ENCODE data around the gene MEGF11. TPM values are rescaled to one million over a fixed set of nuclear protein-coding genes. Genes with fewer than 3 reads are reported as not detected.

Gene MEGF11
- total and polyA plus RNA-seq, 4 donors, result 0.16 to 1.5 (median 0.50) TPM

GRCh38 chr15:66239514-66239913 is 14.0 kb downstream of the MEGF11 start:
- ATAC-seq (ENCODE audit: insufficient read depth, low FRiP score) (no peak), DNase-seq (no peak)
- Histone ChIP-seq H3K27ac (ENCODE audit: low read depth in 1 of 2, low read length in 1 of 2) (no peak overlapping the region), H3K27me3 (ENCODE audit: control insufficient read depth in 3 of 3, insufficient read depth in 3 of 3, low read length in 2 of 3) (peaks cover 0 to 3% (median 0%) of the 10 kb centered on the region in 3 donors), H3K4me3 (no peak overlapping the region), H3K36me3 (ENCODE audit: control insufficient read depth in 4 of 4, insufficient read depth in 4 of 4, low read length in 4 of 4) (no peaks in the 10 kb centered on the region), H3K9ac (ENCODE audit: insufficient read depth in 1 of 2, low read length in 2 of 2) (no peak overlapping the region), H3K9me3 (ENCODE audit: control insufficient read depth in 4 of 4, insufficient read depth in 3 of 4, low read length in 3 of 4) (peaks cover 0 to 2% (median 0%) of the 10 kb centered on the region in 4 donors), H3K4me1 (ENCODE audit: control insufficient read depth in 5 of 5, insufficient read depth in 5 of 5, low read length in 5 of 5) (peaks cover 0 to 9% (median 0%) of the 10 kb centered on the region in 5 donors)
- TF ChIP-seq, protein P1, sequence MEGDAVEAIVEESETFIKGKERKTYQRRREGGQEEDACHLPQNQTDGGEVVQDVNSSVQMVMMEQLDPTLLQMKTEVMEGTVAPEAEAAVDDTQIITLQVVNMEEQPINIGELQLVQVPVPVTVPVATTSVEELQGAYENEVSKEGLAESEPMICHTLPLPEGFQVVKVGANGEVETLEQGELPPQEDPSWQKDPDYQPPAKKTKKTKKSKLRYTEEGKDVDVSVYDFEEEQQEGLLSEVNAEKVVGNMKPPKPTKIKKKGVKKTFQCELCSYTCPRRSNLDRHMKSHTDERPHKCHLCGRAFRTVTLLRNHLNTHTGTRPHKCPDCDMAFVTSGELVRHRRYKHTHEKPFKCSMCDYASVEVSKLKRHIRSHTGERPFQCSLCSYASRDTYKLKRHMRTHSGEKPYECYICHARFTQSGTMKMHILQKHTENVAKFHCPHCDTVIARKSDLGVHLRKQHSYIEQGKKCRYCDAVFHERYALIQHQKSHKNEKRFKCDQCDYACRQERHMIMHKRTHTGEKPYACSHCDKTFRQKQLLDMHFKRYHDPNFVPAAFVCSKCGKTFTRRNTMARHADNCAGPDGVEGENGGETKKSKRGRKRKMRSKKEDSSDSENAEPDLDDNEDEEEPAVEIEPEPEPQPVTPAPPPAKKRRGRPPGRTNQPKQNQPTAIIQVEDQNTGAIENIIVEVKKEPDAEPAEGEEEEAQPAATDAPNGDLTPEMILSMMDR (IDR thresholded peaks at IDR 0.05; ENCODE audit: control extremely low read depth, extremely low read depth), result no peak
- WGBS, 2 donors, result 93 to 99% methylated on average over 4 of the region's 4 CpGs

DNA sequence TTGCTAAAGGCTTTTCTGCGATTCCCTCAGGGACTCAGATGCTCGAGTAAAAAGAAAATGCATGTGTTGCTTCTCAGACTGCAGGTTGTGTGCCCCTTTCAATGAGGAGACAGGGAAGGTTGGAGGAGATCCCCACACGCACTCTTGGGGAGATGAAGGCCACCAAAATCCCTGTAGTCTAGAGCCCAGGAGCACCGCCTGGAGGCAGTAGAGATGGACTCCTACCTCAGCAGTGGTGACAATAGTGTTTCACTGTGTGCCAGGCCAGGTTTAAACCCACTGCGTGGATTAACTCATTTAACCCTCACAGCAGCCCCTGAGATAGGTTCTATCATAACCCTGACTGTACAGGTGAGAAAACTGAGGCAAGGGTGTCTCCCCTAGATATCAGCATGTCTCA is 15.2 kb downstream of the MEGF11 start:
- Histone ChIP-seq H3K27me3 (ENCODE audit: control insufficient read depth in 3 of 3, insufficient read depth in 3 of 3, low read length in 2 of 3) (peaks cover 0 to 3% (median 0%) of the 10 kb centered on the region in 3 donors), H3K9me3 (ENCODE audit: control insufficient read depth in 4 of 4, insufficient read depth in 3 of 4, low read length in 3 of 4) (no peaks in the 10 kb centered on the region), H3K4me3 (no peak overlapping the region), H3K4me1 (ENCODE audit: control insufficient read depth in 5 of 5, insufficient read depth in 5 of 5, low read length in 5 of 5) (peaks cover 0 to 9% (median 0%) of the 10 kb centered on the region in 5 donors), H3K36me3 (ENCODE audit: control insufficient read depth in 4 of 4, insufficient read depth in 4 of 4, low read length in 4 of 4) (no peaks in the 10 kb centered on the region), H3K9ac (ENCODE audit: insufficient read depth in 1 of 2, low read length in 2 of 2) (no peak overlapping the region), H3K27ac (ENCODE audit: low read depth in 1 of 2, low read length in 1 of 2) (no peak overlapping the region)
- TF ChIP-seq, protein P1 (IDR thresholded peaks at IDR 0.05; ENCODE audit: control extremely low read depth, extremely low read depth), result no peak
- ATAC-seq (ENCODE audit: insufficient read depth, low FRiP score), result no peak
- no peak for DNase-seq
- WGBS, 2 donors, result 92 to 94% methylated on average over 5 of the region's 5 CpGs

DNA sequence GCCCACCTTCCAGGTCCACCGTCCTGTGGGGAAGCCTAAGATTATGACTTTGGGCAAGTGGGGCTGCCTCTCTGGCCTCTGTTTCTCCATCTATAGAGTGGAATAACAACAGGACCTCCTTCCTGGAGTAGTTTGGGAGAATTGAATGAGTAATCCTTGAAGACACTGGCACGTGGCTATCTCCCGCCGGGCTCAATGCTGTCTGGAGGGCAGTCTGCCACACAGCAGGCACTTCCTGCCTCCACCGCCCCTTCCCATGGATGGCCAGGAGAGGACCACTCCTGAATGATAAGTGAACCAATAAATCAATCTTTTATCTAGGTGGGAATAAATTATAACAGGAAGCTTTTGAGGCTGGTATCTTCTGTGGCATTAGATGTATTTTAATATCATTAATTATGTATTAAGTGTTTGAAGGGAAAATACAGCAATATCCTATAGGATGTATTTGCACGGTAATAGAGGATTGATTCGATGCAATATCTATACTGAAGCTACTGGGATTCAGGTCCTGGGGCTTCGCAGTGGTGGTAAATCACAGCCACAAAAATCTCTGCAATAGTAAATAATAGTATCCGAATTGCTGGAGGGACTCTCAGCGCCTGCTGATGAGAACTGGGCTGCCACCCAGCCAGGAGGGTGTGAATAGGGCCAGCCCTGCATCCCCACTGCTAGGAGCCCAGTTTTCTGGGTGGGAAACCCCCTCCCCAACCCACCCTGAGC is 15.9 kb downstream of the MEGF11 start:
- H3K4me1 ChIP-seq (ENCODE audit: control insufficient read depth in 5 of 5, insufficient read depth in 5 of 5, low read length in 5 of 5), result peaks cover 0 to 9% (median 0%) of the 10 kb centered on the region in 5 donors
- no peak overlapping the region for H3K27ac ChIP-seq (ENCODE audit: low read depth in 1 of 2, low read length in 1 of 2)
- no peaks in the 10 kb centered on the region for H3K9me3 ChIP-seq (ENCODE audit: control insufficient read depth in 4 of 4, insufficient read depth in 3 of 4, low read length in 3 of 4)
- no peak overlapping the region for H3K4me3 ChIP-seq
- no peak overlapping the region for H3K9ac ChIP-seq (ENCODE audit: insufficient read depth in 1 of 2, low read length in 2 of 2)
- no peak for DNase-seq
- TF ChIP-seq, protein P1 (IDR thresholded peaks at IDR 0.05; ENCODE audit: control extremely low read depth, extremely low read depth), result no peak
- no peaks in the 10 kb centered on the region for H3K36me3 ChIP-seq (ENCODE audit: control insufficient read depth in 4 of 4, insufficient read depth in 4 of 4, low read length in 4 of 4)
- 74 to 77% methylated on average over 10 of the region's 10 CpGs for WGBS, 2 donors
- H3K27me3 ChIP-seq (ENCODE audit: control insufficient read depth in 3 of 3, insufficient read depth in 3 of 3, low read length in 2 of 3), result peaks cover 0 to 3% (median 0%) of the 10 kb centered on the region in 3 donors
- no peak for ATAC-seq (ENCODE audit: insufficient read depth, low FRiP score)
